GM12878 (cell line): ENCODE data around the gene ARHGDIG. TPM values are rescaled to one million over a fixed set of nuclear protein-coding genes. Genes with fewer than 3 reads are reported as not detected.

Experiments
- ATAC-seq: fragments of 200-7000 bp; cut with Tn5 transposase; 3 replicates; pipeline ENCODE4 v1.9.1; 2020; ENCODE audit warnings: mild to moderate bottlenecking, moderate library complexity
- BruUV-seq: library from RNA; stranded (reverse); fragments of 400-500 nt; replicated peaks from 2 replicates; lab custom pipeline; 2021; lab: Mats Ljungman, UMichigan
- CTCF ChIA-PET: fragments of 300-600 bp; sonication (Branson Sonifier 250); formaldehyde crosslinking; extraction: SDS; loops from one replicate; lab custom pipeline; 2021; ENCODE audit warnings: inconsistent platforms; lab: Yijun Ruan, JAX
- POLR2A ChIA-PET: fragments of 350-600 bp; formaldehyde crosslinking; extraction: SDS; loops from one replicate; lab custom pipeline; 2021; ENCODE audit warnings: inconsistent platforms; lab: Charles Lee
- RAD21 ChIA-PET: fragments of 300-600 bp; sonication (Branson Sonifier 250); formaldehyde crosslinking; loops from one replicate; lab custom pipeline; 2023; ENCODE audit warnings: antibody characterized with exemption; ENCODE audit not compliant: unreplicated experiment; lab: Charles Lee
- SMC1A ChIA-PET: fragments of 300-600 bp; sonication (Branson Sonifier 250); formaldehyde crosslinking; loops from one replicate; lab custom pipeline; 2023; ENCODE audit not compliant: unreplicated experiment, uncharacterized antibody; lab: Charles Lee
- DNase-seq: peaks from one replicate; pipeline ENCODE4 v3.0.0-alpha.2; 2011; ENCODE audit warnings: low read depth, low spot score
- FAIRE-seq: peaks from 3 replicates; lab custom pipeline; 2011; peaks lifted over from hg19 to GRCh38; lab: Jason Lieb, UNC
- H2AFZ ChIP-seq: 2 replicates; pipeline ENCODE4 v1.6.0; 2011; ENCODE audit warnings: low read depth, low read length, control low read depth; ENCODE audit not compliant: control insufficient read depth
- H3K27ac ChIP-seq: 2 replicates; pipeline ENCODE4 v1.5.1; 2011; ENCODE audit warnings: control low read depth; ENCODE audit not compliant: control insufficient read depth, insufficient read depth
- H3K27me3 ChIP-seq, 2 experiments: replicated peaks in 1 of 2; 2 replicates each; pipeline versions ENCODE4 v1.6.0 to v1.6.1; 2011; ENCODE audit warnings: low read length in 1 of 2; ENCODE audit not compliant: control insufficient read depth in 2 of 2, insufficient read depth in 2 of 2
- H3K36me3 ChIP-seq, 2 experiments: 2 replicates each; pipeline ENCODE4 v1.5.1; 2011; ENCODE audit warnings: low read length in 1 of 2; ENCODE audit not compliant: control insufficient read depth in 2 of 2, insufficient read depth in 2 of 2
- H3K4me1 ChIP-seq: 2 replicates; pipeline ENCODE4 v1.6.1; 2011; ENCODE audit warnings: mild to moderate bottlenecking, low read length, moderate library complexity, mixed read lengths; ENCODE audit not compliant: control insufficient read depth, insufficient read depth
- H3K4me2 ChIP-seq: 2 replicates; pipeline ENCODE4 v1.6.0; 2011; ENCODE audit warnings: control low read depth; ENCODE audit not compliant: control insufficient read depth, insufficient read depth
- H3K4me3 ChIP-seq: fragments of 200-600 bp; sonication (generic); 2 replicates; pipeline ENCODE4 v1.5.1; 2016
- H3K79me2 ChIP-seq: 2 replicates; pipeline ENCODE4 v1.6.0; 2011; ENCODE audit warnings: low read length; ENCODE audit not compliant: control insufficient read depth, insufficient read depth
- H3K9ac ChIP-seq: 2 replicates; pipeline ENCODE4 v1.8.0; 2011; ENCODE audit warnings: low read length, control low read depth, mixed read lengths; ENCODE audit not compliant: control insufficient read depth, insufficient read depth
- H3K9me3 ChIP-seq: replicated peaks from 3 replicates; pipeline ENCODE4 v1.5.1; 2011; ENCODE audit warnings: mild to moderate bottlenecking, low read length; ENCODE audit not compliant: control insufficient read depth, insufficient read depth
- H4K20me1 ChIP-seq: 2 replicates; pipeline ENCODE4 v1.6.0; 2011; ENCODE audit not compliant: control insufficient read depth, insufficient read depth
- NBN ChIP-seq: fragments of 450-650 bp; IDR thresholded peaks from 2 replicates; pipeline ENCODE4 v1.6.1; 2016
- NKRF ChIP-seq: fragments of 450-650 bp; conservative IDR thresholded peaks from 2 replicates; pipeline ENCODE4 v1.6.1; 2017; ENCODE audit warnings: mild to moderate bottlenecking, moderate library complexity
- NR2C1 ChIP-seq: fragments of 450-650 bp; IDR thresholded peaks from 2 replicates; pipeline ENCODE4 v1.6.1; 2017; ENCODE audit warnings: antibody characterized with exemption, mild to moderate bottlenecking, moderate library complexity
- RBBP5 ChIP-seq: fragments of 200-600 bp; sonication (generic); conservative IDR thresholded peaks from 2 replicates; pipeline ENCODE4 v1.6.1; 2016
- RUNX3 ChIP-seq: IDR thresholded peaks from 2 replicates; pipeline ENCODE4 v1.6.1; 2012; ENCODE audit warnings: low read length, inconsistent platforms
- ZNF592 ChIP-seq: fragments of 450-650 bp; IDR thresholded peaks from 2 replicates; pipeline ENCODE4 v1.6.1; 2017; ENCODE audit warnings: mild to moderate bottlenecking, moderate library complexity
- WGBS: methylation state at CpG from one replicate; pipeline ENCODE4 v1.1.6; 2016; ENCODE audit warnings: low lambda C conversion rate; ENCODE audit not compliant: insufficient replicate concordance, insufficient coverage; ENCODE audit errors: missing lambda C conversion rate; 5-methylcytosine and 5-hydroxymethylcytosine counted together
- in situ Hi-C: fragments of 300-500 bp; cut with MboI; formaldehyde crosslinking; loops from 9 replicates; pipeline ENCODE4 v1.14.3; 2018; ENCODE audit warnings: mixed read lengths
- intact Hi-C: fragments of 100-400 bp; cut with micrococcal nuclease; formaldehyde crosslinking; loops from one replicate; pipeline ENCODE4 v1.14.2; 2022; ENCODE audit not compliant: unreplicated experiment
- polyA plus RNA-seq, 11 experiments: library from polyadenylated mRNA; depleted of rRNA in 4 of 11; unstranded in 6 of 11; stranded (reverse) in 5 of 11; fragments of >200 nt; fragmentation: Nextera tagmentation in 4 of 11; fragmentation: Illumina TruSeq in 1 of 11; extraction: Ambion mirVana in 4 of 11; extraction: Trizol in 1 of 11; gene quantifications; 1 replicate in 1 of 11; 2 replicates in 10 of 11; pipeline versions ENCODE4 v1.2.1 to v1.2.3, GENCODE V29; 2011 to 2016; ENCODE audit warnings: inconsistent platforms in 2 of 11, missing spikeins in 2 of 11, low read depth in 1 of 11
- total RNA-seq, 4 experiments: library from RNA; depleted of rRNA in 3 of 4; stranded (reverse); fragments of >200 nt in 3 of 4; fragmentation: Illumina TruSeq in 1 of 4; extraction: Trizol in 1 of 4; gene quantifications; 2 replicates each; pipeline versions ENCODE4 v1.2.1 to v1.2.3, GENCODE V29; 2013 to 2021

The ARHGDIG gene
- total and polyA plus RNA-seq, 10 of the 15 experiments (the other 5 are each of a cell fraction or from before 2014, with no cell fraction given) = not detected

- H4K20me1 ChIP-seq = no peaks in the 10 kb centered on the region
- no peaks in the 10 kb centered on the region for H3K9me3 ChIP-seq
- peaks cover 0 to under 1% of the 10 kb centered on the region in 2 experiments; a peak in 1 of 4 replicates for H3K36me3 ChIP-seq
- ChIA-PET RAD21 (no interaction called here), SMC1A (no interaction called here), POLR2A (no interaction called here), CTCF (no interaction called here)
- FAIRE-seq (no peak), DNase-seq (no peak), ATAC-seq (no peak)
- intact Hi-C loops (no loop called here), in situ Hi-C loops (no loop called here)
- H3K79me2 ChIP-seq = no peaks in the 10 kb centered on the region
- no peak overlapping the region for H2AFZ ChIP-seq
- H3K27me3 ChIP-seq = no peaks in the 10 kb centered on the region
- no peak overlapping the region for H3K4me3 ChIP-seq
- H3K4me1 ChIP-seq = no peaks in the 10 kb centered on the region
- WGBS = 83% methylated on average over 28 of the region's 28 CpGs
- no TSS peak for BruUV-seq
- TF ChIP-seq RUNX3 (no peak), NBN (no peak), NR2C1 (no peak), RBBP5 (no peak), ZNF592 (no peak), NKRF (no peak)
- no peak overlapping the region for H3K4me2 ChIP-seq
- no peak overlapping the region for H3K9ac ChIP-seq
- no peak overlapping the region for H3K27ac ChIP-seq
Measured at GRCh38 chr16:261031-261691, 19.2 kb upstream of the ARHGDIG start.
